Stimulated activated CD4-positive, alpha-beta T cell treated with anti-CD3 and anti-CD28 coated beads, Interleukin-2, amount 100 ng/mL, for 48 hours (primary cell): ENCODE data around the gene AMBN.
A peak's percentile ranks its signal among the peaks of the same experiment; 100 is the strongest.

ENCODE experiments used
- DNase-seq, 2 donors: peaks; one replicate each; pipeline ENCODE4 v3.0.0-alpha.2; 2020

Gene AMBN, protein sequence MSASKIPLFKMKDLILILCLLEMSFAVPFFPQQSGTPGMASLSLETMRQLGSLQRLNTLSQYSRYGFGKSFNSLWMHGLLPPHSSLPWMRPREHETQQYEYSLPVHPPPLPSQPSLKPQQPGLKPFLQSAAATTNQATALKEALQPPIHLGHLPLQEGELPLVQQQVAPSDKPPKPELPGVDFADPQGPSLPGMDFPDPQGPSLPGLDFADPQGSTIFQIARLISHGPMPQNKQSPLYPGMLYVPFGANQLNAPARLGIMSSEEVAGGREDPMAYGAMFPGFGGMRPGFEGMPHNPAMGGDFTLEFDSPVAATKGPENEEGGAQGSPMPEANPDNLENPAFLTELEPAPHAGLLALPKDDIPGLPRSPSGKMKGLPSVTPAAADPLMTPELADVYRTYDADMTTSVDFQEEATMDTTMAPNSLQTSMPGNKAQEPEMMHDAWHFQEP

GRCh38 chr4:70591955-70592582 is at the start of gene AMBN:
TSS of gene AMBN (plus strand) at chr4:70592256. CDS start at chr4:70592359, 103 bp downstream.
- DNase-seq: no peak

DNA sequence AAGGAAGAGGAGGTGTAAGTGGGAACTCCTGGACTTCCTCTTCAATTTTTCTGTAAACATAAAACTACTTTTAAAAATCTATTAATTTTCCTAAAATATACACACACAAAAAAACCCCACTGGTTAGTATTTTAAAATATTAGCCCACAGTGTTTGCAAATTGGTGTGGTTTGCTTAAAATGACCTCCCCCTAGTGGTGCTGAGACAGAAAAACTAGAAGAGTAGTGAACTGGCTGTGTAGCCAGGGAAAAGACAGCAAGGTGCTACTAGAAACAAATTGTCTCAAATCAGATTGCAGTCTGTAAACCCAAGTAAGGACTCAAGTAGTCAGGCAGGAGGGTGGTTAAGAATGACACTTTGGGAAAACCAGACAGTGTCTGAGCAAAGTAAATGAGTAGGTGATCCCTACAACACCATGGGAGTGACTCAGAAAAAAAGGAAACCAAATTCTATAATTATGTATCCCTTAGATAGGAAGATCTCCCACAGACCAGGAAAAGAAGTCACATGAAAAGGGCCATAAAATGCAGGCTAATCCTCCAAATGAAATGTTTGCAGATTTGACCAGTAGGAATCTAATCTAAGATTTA is 47.7 kb upstream of the AMBN start:
- DNase-seq: no peak

- DNase-seq: no peak
These were observed 35.2 kb upstream of the AMBN start for GRCh38 chr4:70556856-70557255.

DNA sequence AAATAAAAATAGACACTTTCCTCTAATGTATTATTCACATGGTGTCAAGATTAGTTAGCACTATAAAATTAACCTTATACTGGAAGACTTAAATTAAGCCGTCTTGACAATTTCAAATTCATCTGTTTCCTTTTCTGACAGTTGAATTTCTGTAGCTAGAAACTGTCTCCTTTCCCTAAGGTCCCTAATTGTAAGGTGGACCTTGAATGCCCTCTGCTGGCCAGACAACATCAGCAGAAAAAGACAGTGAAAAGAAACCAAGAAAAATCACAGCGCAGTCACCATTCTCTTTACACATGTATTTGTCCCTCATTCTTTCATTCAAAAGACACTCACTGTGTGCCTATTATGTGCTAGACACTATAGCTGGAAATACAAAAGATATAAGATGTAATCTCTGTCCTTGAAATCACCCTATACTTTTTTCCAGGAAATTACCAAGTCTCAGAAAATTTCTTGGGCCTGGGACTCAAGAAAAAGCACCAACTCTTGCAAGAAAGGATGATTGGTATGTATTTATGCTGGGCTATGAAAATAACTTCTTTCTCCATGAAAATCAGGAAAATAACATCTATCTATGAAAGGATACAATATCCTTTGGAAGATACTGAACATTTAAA is 32.7 kb upstream of the AMBN start:
- DNase-seq: peak; percentile 9 to 27

DNA sequence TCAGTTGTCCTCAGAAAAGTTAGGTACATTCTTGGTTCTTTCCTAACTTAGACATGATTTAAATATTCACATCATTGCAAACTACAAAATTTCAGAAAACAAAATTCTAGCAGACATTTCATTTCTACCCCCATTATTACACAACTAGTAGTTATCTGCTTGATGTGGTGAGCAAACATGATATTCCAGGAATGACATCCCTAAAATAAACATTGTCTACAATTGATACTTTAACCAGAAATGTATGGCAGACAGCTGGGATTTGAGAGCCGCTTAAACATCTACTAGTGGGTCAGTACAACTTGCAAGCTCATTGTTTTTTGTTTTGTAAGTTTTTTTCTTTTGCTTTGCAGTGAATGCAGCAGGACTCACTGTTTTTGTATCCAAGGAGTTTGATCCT is 32.1 kb upstream of the AMBN start:
- no peak for DNase-seq

GRCh38 chr4:70564033-70564432 is 28.0 kb upstream of the AMBN start:
- no peak for DNase-seq

DNA sequence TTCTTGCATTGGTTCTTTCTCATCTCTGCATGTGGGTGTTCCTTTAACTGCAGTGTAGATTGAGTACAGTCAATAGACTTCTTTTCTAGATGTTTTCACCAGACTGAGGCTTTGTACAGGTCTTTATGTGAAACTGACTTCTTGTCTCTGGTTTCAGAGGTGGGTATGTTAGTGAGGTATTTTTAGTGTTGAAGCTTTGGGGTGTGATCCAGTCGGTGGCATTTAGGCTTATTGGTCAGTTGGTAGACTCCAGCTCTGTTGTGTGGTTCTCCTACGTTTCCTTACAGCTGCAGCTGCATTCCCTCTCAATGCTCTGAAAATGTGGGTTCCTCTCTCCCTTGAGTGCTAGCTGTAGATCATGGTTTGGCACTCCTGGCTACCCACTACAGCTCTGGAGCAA is 21.3 kb upstream of the AMBN start:
- no peak for DNase-seq

- no peak for DNase-seq
These were observed 20.3 kb upstream of the AMBN start for GRCh38 chr4:70571772-70572171.

- no peak for DNase-seq
These were observed 16.1 kb upstream of the AMBN start for GRCh38 chr4:70575964-70576363.

DNA sequence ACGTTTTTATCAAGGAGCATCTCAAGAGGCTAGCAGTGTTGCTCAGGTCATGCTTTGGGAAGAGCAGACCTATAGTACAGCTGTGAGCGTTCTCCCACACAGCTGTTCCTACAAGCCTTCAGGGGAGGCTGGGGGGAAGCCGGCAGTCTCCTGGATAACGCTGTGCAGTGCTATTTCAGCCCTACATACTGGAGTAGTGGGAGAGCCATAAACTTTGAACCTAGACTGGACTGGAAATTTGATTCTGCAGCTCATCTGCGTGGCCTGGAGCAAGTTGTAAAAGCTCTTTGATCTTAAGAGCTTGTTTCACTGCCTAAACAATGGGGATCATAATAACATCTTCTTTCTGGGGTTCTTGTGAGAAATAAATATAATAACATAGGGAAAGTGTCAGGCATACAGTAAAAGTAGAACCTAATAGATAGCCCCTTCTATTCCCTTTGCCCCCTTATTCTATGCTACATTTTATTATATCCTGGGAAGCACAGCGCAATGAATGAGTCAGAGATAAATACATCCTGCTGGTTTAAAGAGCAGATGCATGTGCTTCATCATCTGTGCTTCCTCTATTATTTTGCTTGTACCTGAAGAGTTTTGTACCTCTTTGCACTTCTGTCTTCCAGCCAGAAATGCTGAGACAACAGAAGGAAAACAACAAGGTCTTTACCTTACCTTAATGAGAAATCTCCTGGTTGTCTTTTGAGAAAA is 14.7 kb upstream of the AMBN start:
- no peak for DNase-seq

- DNase-seq: no peak
These were observed 10.1 kb upstream of the AMBN start for GRCh38 chr4:70581980-70582379.

DNA sequence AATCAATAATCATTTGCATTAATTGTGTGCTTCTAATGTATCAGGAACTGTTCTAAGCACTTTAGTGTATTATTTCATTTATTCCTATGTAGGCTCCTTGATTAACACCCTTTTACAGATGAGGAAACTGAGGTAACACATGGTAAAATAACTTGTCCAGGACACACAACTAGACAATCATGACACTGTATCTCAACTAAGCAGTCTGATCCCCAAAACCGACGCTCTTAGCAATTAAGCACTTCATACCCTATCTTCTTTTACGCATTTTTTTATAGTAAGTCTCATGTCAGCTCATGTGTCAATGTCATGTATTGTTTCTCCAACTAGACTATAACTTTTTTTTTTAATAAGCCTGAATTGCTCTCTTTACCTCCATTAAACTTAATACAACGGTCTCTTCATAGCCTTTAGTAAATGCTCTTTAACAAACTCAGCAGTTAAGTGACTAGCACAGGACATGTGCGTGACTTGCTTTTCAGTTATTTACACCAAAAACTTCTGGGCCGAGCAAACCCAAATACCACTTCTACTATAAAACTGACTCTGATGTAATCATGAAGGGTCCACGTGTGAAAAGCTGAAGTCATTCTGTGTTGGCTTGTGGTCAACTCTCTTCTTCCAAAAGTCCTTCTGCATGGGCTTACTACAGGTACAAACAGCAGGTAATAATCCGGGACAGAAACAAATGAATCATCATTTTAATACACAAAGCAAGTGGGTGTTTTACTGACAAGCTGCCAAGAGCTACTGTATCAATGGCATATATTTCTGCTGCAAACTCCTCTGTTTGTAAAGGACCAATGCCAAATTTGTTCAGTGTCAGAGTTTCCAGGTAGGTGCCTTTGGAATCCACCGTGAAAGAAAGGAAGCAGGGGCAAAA is 7.9 kb upstream of the AMBN start:
- no peak for DNase-seq

- no peak for DNase-seq
These were observed 5.2 kb upstream of the AMBN start for GRCh38 chr4:70586841-70587240.

DNA sequence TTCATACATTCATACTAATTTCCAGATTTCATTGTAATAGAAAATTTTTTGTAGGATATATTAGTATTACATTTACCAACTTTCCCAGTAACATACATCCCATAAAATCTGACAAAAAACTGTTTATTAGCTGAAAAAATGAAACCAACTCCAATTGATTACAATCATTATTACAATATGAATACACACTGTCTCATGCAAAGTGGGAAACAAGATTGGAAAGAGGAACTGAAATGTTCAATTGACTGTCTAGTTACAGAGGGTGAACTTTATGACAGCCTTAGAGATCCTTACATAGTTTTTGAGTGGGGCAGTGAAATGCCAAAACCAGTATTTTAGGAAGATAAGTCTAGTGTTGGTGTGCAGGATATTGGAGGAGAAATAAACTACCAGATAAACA is 2.3 kb upstream of the AMBN start:
- no peak for DNase-seq

GRCh38 chr4:70594196-70594595 is 2.1 kb downstream of the AMBN start:
- DNase-seq: no peak

GRCh38 chr4:70600305-70600704 is 8.2 kb downstream of the AMBN start:
- no peak for DNase-seq

- no peak for DNase-seq
These were observed 8.9 kb downstream of the AMBN start for GRCh38 chr4:70600977-70601376.

DNA sequence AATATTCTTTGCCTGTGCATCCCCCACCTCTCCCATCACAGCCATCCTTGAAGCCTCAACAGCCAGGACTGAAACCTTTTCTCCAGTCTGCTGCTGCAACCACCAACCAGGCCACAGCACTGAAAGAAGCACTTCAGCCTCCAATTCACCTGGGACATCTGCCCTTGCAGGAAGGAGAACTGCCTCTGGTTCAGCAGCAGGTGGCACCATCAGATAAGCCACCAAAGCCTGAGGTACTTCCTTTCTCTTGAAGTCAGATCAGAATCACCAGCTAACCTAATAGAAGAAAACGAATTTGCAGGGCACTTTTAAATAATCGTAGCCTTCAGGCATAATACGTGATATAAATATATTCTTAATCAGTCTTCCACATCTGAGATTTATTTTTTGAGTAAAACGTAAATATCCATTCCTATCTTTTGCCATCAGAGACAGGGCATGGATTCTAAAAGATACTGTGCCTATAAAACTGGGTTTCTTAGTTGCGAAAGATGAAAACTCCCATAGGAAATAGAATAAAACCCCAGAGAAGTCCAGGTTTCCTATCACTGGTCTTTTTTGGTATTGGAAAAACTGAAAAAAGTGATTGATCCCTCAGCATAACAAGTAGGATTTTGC is 9.5 kb downstream of the AMBN start:
- DNase-seq: peak; percentile 34 to 44

- no peak for DNase-seq
These were observed 11.8 kb downstream of the AMBN start for GRCh38 chr4:70603856-70604255.

- DNase-seq: no peak
These were observed 14.4 kb downstream of the AMBN start for GRCh38 chr4:70606459-70606858.

DNA sequence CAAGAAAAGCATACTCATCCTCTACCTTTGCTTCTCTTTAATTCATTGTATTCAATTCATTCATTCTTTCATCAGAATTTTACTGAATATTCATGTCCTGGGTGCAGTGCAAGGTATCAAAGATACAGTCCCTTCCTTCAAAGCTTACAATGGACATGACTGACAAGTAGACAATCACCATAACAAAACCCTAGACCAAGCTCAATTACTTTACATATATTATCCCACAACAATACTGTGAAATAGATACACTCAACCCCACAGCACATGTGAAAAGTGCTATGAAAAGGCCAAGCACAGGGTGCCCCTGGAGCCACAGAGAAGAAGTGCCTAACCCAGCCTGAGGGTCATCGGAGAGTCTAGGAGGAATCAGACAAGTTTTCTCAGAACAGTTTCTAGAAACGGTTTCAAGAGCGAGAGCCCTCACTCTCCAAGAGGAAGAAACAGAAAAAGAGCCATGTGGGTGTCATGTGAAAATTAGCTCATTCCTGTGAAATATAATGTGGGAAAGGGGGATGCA is 15.3 kb downstream of the AMBN start:
- DNase-seq: no peak
